ENCODE measurements around the gene GPR183. TPM values are rescaled to one million over a fixed set of nuclear protein-coding genes. Genes with fewer than 3 reads are reported as not detected.

Gene GPR183
- total and polyA plus RNA-seq, 10 of the 15 experiments (the other 5 are each of a cell fraction or from before 2014, with no cell fraction given) = 134 to 669 (median 225) TPM

DNA sequence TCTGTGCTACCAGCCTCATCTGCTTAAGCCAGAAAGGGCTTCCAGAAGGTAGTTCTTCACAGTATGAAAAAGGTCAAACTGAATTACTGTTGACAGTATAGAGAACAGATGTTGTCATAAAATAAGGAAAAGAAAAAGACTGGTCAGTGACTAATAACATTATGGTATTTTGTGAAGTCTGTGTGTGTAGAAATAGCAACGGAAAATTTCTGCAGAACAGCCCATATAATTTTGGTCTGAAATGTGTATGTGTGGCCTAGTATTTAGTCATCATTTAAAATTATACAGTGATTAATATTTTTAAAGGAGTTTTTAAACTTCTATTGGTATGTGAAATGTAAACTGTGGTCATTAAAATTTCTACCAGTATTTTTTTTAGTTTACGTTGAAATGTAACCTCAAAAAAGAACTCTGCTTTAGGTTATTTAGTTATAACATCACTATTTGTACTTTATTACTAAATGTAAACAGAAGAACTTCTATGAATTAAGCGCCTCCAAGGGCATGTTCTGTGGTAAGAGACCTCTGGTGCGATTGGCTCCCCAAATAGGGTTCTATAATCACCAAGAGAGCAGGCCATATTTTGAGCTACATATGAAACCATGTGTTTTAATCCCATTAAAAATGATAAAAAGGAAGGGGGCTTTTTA, 3.3 kb upstream of the GPR183 start (continued):
- TF ChIP-seq TCF12 (IDR thresholded peaks at IDR 0.05; ENCODE audit: low read depth, low read length) (no peak), NR2C2 (IDR thresholded peaks at IDR 0.05; ENCODE audit: borderline replicate concordance, control insufficient read depth, insufficient read length, low read depth) (no peak), EED (IDR thresholded peaks at IDR 0.05; ENCODE audit: low read depth) (no peak), TAF1 (IDR thresholded peaks at IDR 0.05; ENCODE audit: borderline replicate concordance, low read depth, low read length) (no peak), ZZZ3 (IDR thresholded peaks at IDR 0.05; ENCODE audit: control insufficient read depth, insufficient read length, low read depth) (no peak), ZSCAN29 (IDR thresholded peaks at IDR 0.05) (no peak), ZNF24 (IDR thresholded peaks at IDR 0.05) (no peak), GABPA (IDR thresholded peaks at IDR 0.05; ENCODE audit: low read depth) (peak; percentile 47; the same call in 1 of the 2 replicates), MEF2B (IDR thresholded peaks at IDR 0.05; ENCODE audit: partially characterized antibody, poor library complexity, severe bottlenecking) (no peak), RB1 (IDR thresholded peaks at IDR 0.05; ENCODE audit: borderline replicate concordance) (no peak), SP1 (IDR thresholded peaks at IDR 0.05; ENCODE audit: low read depth, low read length) (no peak), FOS (IDR thresholded peaks at IDR 0.05; ENCODE audit: borderline replicate concordance, extremely low read depth, insufficient read length) (no peak), MXI1 (IDR thresholded peaks at IDR 0.05; ENCODE audit: low read depth, low read length) (no peak), POLR2AphosphoS2 (IDR thresholded peaks at IDR 0.05; ENCODE audit: low read depth, low read length) (no peak), DPF2 (IDR thresholded peaks at IDR 0.05) (no peak), ZNF274 (IDR thresholded peaks at IDR 0.05; ENCODE audit: insufficient read depth, insufficient read length) (no peak), FOXK2 (IDR thresholded peaks at IDR 0.05) (no peak), POLR2A (IDR thresholded peaks at IDR 0.05; ENCODE audit: low read depth, low read length) (no peak), STAT1 (conservative IDR thresholded peaks at IDR 0.05) (no peak)
- TF ChIP-seq, protein P1, sequence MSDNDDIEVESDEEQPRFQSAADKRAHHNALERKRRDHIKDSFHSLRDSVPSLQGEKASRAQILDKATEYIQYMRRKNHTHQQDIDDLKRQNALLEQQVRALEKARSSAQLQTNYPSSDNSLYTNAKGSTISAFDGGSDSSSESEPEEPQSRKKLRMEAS (IDR thresholded peaks at IDR 0.05; ENCODE audit: low read depth, low read length) = no peak
- TF ChIP-seq, protein P2, sequence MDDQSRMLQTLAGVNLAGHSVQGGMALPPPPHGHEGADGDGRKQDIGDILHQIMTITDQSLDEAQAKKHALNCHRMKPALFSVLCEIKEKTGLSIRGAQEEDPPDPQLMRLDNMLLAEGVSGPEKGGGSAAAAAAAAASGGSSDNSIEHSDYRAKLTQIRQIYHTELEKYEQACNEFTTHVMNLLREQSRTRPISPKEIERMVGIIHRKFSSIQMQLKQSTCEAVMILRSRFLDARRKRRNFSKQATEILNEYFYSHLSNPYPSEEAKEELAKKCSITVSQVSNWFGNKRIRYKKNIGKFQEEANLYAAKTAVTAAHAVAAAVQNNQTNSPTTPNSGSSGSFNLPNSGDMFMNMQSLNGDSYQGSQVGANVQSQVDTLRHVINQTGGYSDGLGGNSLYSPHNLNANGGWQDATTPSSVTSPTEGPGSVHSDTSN (IDR thresholded peaks at IDR 0.05; ENCODE audit: insufficient replicate concordance, low read depth, low read length) = no peak
- TF ChIP-seq, protein P3, sequence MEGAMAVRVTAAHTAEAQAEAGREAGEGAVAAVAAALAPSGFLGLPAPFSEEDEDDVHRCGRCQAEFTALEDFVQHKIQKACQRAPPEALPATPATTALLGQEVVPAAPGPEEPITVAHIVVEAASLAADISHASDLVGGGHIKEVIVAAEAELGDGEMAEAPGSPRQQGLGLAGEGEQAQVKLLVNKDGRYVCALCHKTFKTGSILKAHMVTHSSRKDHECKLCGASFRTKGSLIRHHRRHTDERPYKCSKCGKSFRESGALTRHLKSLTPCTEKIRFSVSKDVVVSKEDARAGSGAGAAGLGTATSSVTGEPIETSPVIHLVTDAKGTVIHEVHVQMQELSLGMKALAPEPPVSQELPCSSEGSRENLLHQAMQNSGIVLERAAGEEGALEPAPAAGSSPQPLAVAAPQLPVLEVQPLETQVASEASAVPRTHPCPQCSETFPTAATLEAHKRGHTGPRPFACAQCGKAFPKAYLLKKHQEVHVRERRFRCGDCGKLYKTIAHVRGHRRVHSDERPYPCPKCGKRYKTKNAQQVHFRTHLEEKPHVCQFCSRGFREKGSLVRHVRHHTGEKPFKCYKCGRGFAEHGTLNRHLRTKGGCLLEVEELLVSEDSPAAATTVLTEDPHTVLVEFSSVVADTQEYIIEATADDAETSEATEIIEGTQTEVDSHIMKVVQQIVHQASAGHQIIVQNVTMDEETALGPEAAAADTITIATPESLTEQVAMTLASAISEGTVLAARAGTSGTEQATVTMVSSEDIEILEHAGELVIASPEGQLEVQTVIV (IDR thresholded peaks at IDR 0.05; ENCODE audit: borderline replicate concordance, partially characterized antibody) = no peak
- TF ChIP-seq, protein P4, sequence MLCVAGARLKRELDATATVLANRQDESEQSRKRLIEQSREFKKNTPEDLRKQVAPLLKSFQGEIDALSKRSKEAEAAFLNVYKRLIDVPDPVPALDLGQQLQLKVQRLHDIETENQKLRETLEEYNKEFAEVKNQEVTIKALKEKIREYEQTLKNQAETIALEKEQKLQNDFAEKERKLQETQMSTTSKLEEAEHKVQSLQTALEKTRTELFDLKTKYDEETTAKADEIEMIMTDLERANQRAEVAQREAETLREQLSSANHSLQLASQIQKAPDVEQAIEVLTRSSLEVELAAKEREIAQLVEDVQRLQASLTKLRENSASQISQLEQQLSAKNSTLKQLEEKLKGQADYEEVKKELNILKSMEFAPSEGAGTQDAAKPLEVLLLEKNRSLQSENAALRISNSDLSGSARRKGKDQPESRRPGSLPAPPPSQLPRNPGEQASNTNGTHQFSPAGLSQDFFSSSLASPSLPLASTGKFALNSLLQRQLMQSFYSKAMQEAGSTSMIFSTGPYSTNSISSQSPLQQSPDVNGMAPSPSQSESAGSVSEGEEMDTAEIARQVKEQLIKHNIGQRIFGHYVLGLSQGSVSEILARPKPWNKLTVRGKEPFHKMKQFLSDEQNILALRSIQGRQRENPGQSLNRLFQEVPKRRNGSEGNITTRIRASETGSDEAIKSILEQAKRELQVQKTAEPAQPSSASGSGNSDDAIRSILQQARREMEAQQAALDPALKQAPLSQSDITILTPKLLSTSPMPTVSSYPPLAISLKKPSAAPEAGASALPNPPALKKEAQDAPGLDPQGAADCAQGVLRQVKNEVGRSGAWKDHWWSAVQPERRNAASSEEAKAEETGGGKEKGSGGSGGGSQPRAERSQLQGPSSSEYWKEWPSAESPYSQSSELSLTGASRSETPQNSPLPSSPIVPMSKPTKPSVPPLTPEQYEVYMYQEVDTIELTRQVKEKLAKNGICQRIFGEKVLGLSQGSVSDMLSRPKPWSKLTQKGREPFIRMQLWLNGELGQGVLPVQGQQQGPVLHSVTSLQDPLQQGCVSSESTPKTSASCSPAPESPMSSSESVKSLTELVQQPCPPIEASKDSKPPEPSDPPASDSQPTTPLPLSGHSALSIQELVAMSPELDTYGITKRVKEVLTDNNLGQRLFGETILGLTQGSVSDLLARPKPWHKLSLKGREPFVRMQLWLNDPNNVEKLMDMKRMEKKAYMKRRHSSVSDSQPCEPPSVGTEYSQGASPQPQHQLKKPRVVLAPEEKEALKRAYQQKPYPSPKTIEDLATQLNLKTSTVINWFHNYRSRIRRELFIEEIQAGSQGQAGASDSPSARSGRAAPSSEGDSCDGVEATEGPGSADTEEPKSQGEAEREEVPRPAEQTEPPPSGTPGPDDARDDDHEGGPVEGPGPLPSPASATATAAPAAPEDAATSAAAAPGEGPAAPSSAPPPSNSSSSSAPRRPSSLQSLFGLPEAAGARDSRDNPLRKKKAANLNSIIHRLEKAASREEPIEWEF (IDR thresholded peaks at IDR 0.05; ENCODE audit: insufficient replicate concordance, low read depth, low read length) = no peak

All from GM12878 (cell line).